SU-DHL-6 (cell line): Measurements from ENCODE around the gene STX12.

ENCODE experiments used
- H2AFZ ChIP-seq: fragments of 200-600 bp; sonication (generic); 2 replicates; pipeline ENCODE4 v1.6.1; 2014; ENCODE audit warnings: low read depth, mild to moderate bottlenecking, moderate library complexity, mixed read lengths, antibody characterized with exemption, low read length; ENCODE audit not compliant: severe bottlenecking
- H3F3A ChIP-seq: fragments of 200-600 bp; shearing (Covaris generic); 2 replicates; pipeline ENCODE4 v1.6.0; 2016; ENCODE audit warnings: antibody characterized with exemption, mild to moderate bottlenecking; ENCODE audit not compliant: insufficient read depth
- H3K27ac ChIP-seq: fragments of 200-600 bp; sonication (generic); 2 replicates; pipeline ENCODE4 v1.5.1; 2016; ENCODE audit warnings: low read depth, mild to moderate bottlenecking, low read length, moderate library complexity, mixed read lengths
- H3K27me3 ChIP-seq: fragments of 200-600 bp; sonication (generic), shearing (Covaris generic); 2 replicates; pipeline ENCODE4 v1.6.0; 2014; ENCODE audit warnings: mild to moderate bottlenecking, low read length
- H3K36me3 ChIP-seq: fragments of 200-600 bp; sonication (generic); 2 replicates; pipeline ENCODE4 v1.6.1; 2014; ENCODE audit warnings: mild to moderate bottlenecking, low read length, mixed read lengths
- H3K4me2 ChIP-seq: fragments of 300-600, 200-600 bp; shearing (Covaris generic), sonication (generic); 2 replicates; pipeline ENCODE4 v1.6.0; 2014; ENCODE audit warnings: low read length, low read depth, mild to moderate bottlenecking; ENCODE audit not compliant: poor library complexity, severe bottlenecking
- H3K4me3 ChIP-seq: fragments of 200-600 bp; sonication (generic); 2 replicates; pipeline ENCODE4 v1.5.1; 2014; ENCODE audit warnings: antibody characterized with exemption, low read length, mild to moderate bottlenecking, mixed read lengths; ENCODE audit not compliant: insufficient read depth, poor library complexity, severe bottlenecking
- H3K79me2 ChIP-seq: fragments of 200-600 bp; sonication (generic); 2 replicates; pipeline ENCODE4 v1.6.1; 2014; ENCODE audit warnings: mild to moderate bottlenecking, low read length, moderate library complexity; ENCODE audit not compliant: insufficient read depth
- H3K9ac ChIP-seq: fragments of 200-600 bp; sonication (generic); 2 replicates; pipeline ENCODE4 v1.7.0; 2014; ENCODE audit warnings: mild to moderate bottlenecking, low read length
- H3K9me2 ChIP-seq: fragments of 200-600 bp; sonication (generic); replicated peaks from 2 replicates; pipeline ENCODE4 v1.6.1; 2014; ENCODE audit warnings: low read length; ENCODE audit not compliant: insufficient read depth
- H3K9me3 ChIP-seq: fragments of 200-600 bp; sonication (generic); 2 replicates; pipeline ENCODE4 v1.6.1; 2014; ENCODE audit warnings: low read length, mixed read lengths; ENCODE audit not compliant: insufficient read depth
- H4K20me1 ChIP-seq: fragments of 200-600 bp; sonication (generic); 2 replicates; pipeline ENCODE4 v1.6.1; 2014; ENCODE audit warnings: low read depth, mild to moderate bottlenecking, antibody characterized with exemption, low read length, moderate library complexity, mixed read lengths
- EZH2phosphoT487 ChIP-seq: fragments of 200-600 bp; sonication (generic), shearing (Covaris generic); conservative IDR thresholded peaks from 2 replicates; pipeline ENCODE4 v1.6.1; 2018; ENCODE audit warnings: mild to moderate bottlenecking, antibody characterized with exemption, low read length, moderate library complexity, mixed read lengths
- TF ChIP-seq, protein P1 (sequence below): fragments of 200-600 bp; sonication (generic); IDR thresholded peaks from one replicate; pipeline ENCODE4 v1.5.1; 2017; ENCODE audit warnings: antibody characterized with exemption, mild to moderate bottlenecking, low read length, moderate library complexity; ENCODE audit not compliant: insufficient read depth, poor library complexity, severe bottlenecking

The STX12 gene

GRCh38 chr1:27858949-27859576, 86.0 kb downstream of the STX12 start:
- Histone ChIP-seq H2AFZ (no peak overlapping the region), H3K9me3 (no peaks in the 10 kb centered on the region), H3K27ac (no peak overlapping the region), H3K27me3 (no peaks in the 10 kb centered on the region), H3K9ac (no peak overlapping the region), H3K4me2 (no peak overlapping the region), H3K79me2 (no peaks in the 10 kb centered on the region), H4K20me1 (no peaks in the 10 kb centered on the region), H3K4me3 (no peak overlapping the region), H3K9me2 (no peaks in the 10 kb centered on the region), H3K36me3 (no peaks in the 10 kb centered on the region), H3F3A (no peaks in the 10 kb centered on the region)
- TF ChIP-seq, protein P1, sequence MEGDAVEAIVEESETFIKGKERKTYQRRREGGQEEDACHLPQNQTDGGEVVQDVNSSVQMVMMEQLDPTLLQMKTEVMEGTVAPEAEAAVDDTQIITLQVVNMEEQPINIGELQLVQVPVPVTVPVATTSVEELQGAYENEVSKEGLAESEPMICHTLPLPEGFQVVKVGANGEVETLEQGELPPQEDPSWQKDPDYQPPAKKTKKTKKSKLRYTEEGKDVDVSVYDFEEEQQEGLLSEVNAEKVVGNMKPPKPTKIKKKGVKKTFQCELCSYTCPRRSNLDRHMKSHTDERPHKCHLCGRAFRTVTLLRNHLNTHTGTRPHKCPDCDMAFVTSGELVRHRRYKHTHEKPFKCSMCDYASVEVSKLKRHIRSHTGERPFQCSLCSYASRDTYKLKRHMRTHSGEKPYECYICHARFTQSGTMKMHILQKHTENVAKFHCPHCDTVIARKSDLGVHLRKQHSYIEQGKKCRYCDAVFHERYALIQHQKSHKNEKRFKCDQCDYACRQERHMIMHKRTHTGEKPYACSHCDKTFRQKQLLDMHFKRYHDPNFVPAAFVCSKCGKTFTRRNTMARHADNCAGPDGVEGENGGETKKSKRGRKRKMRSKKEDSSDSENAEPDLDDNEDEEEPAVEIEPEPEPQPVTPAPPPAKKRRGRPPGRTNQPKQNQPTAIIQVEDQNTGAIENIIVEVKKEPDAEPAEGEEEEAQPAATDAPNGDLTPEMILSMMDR: no peak

GRCh38 chr1:27861436-27861835, 88.4 kb downstream of the STX12 start:
- H2AFZ ChIP-seq: no peak overlapping the region
- no peaks in the 10 kb centered on the region for H3F3A ChIP-seq
- no peak overlapping the region for H3K9ac ChIP-seq
- H3K27me3 ChIP-seq: no peaks in the 10 kb centered on the region
- H3K36me3 ChIP-seq: no peaks in the 10 kb centered on the region
- H3K9me3 ChIP-seq: no peaks in the 10 kb centered on the region
- no peaks in the 10 kb centered on the region for H3K9me2 ChIP-seq
- TF ChIP-seq, protein P1: no peak
- TF ChIP-seq EZH2phosphoT487: no peak
- H3K4me2 ChIP-seq: no peak overlapping the region
- no peaks in the 10 kb centered on the region for H3K79me2 ChIP-seq
- no peak overlapping the region for H3K4me3 ChIP-seq
- no peak overlapping the region for H3K27ac ChIP-seq
- H4K20me1 ChIP-seq: no peaks in the 10 kb centered on the region

- no peaks in the 10 kb centered on the region for H4K20me1 ChIP-seq
- H2AFZ ChIP-seq: no peak overlapping the region
- no peak overlapping the region for H3K27ac ChIP-seq
- no peaks in the 10 kb centered on the region for H3K36me3 ChIP-seq
- no peak overlapping the region for H3K4me3 ChIP-seq
- no peaks in the 10 kb centered on the region for H3K27me3 ChIP-seq
- no peaks in the 10 kb centered on the region for H3K9me3 ChIP-seq
- no peak overlapping the region for H3K4me2 ChIP-seq
- no peaks in the 10 kb centered on the region for H3K79me2 ChIP-seq
- no peaks in the 10 kb centered on the region for H3K9me2 ChIP-seq
- no peak overlapping the region for H3K9ac ChIP-seq
- no peak for TF ChIP-seq EZH2phosphoT487
- TF ChIP-seq, protein P1: no peak
- H3F3A ChIP-seq: no peaks in the 10 kb centered on the region
These were observed 89.0 kb downstream of the STX12 start for GRCh38 chr1:27862004-27862403.
